B cell (primary cell): ENCODE data around the gene ABHD13. TPM values are rescaled to one million over a fixed set of nuclear protein-coding genes. Genes with fewer than 3 reads are reported as not detected.

Experiments used
- ATAC-seq: fragments of 200-7000 bp; cut with Tn5 transposase; one replicate; pipeline ENCODE4 v1.10.0; 2021; ENCODE audit warnings: low read depth, mild to moderate bottlenecking, moderate number of reproducible peaks, moderate library complexity
- CTCF ChIA-PET: fragments of 350-600 bp; sonication (Branson Sonifier 250); formaldehyde crosslinking; loops from one replicate; lab custom pipeline; 2021; ENCODE audit warnings: antibody characterized with exemption, inconsistent platforms; lab: Charles Lee
- POLR2A ChIA-PET: fragments of 350-600 bp; sonication (Branson Sonifier 250); formaldehyde crosslinking; loops from one replicate; lab custom pipeline; 2021; ENCODE audit warnings: antibody characterized with exemption; lab: Charles Lee
- DNase-seq: peaks from one replicate; pipeline ENCODE4 v3.0.0; 2013
- H2AFZ ChIP-seq: 2 replicates; pipeline ENCODE4 v1.6.1; 2012; ENCODE audit warnings: mild to moderate bottlenecking, low read depth, low read length; ENCODE audit not compliant: insufficient read depth, poor library complexity, severe bottlenecking
- H3K27ac ChIP-seq, 2 donors: 1 replicate in 1 of 2; 2 replicates in 1 of 2; pipeline ENCODE4 v1.5.1; 2012 to 2013; ENCODE audit warnings: low read length in 2 of 2, mild to moderate bottlenecking in 2 of 2, moderate library complexity in 1 of 2
- H3K27me3 ChIP-seq, 4 experiments: fragments of 200-600 bp in 1 of 4; sonication (generic) in 1 of 4; replicated peaks in 1 of 4; 1 replicate in 2 of 4; 2 replicates in 2 of 4; pipeline versions ENCODE4 v1.6.1 to v1.7.0; 2013 to 2016; ENCODE audit warnings: low read length in 3 of 4, mild to moderate bottlenecking in 2 of 4, mixed read lengths in 1 of 4, moderate library complexity in 1 of 4; ENCODE audit not compliant: insufficient read depth in 4 of 4, control insufficient read depth in 3 of 4; ENCODE audit errors: control extremely low read depth in 1 of 4
- H3K36me3 ChIP-seq, 2 experiments: replicated peaks in 1 of 2; 1 replicate in 1 of 2; 2 replicates in 1 of 2; pipeline versions ENCODE4 v1.6.1 to v1.7.1; 2013; ENCODE audit warnings: low read length in 1 of 2; ENCODE audit not compliant: insufficient read depth in 2 of 2, control insufficient read depth in 1 of 2; ENCODE audit errors: control extremely low read depth in 1 of 2, extremely low read depth in 1 of 2
- H3K4me1 ChIP-seq, 2 donors: fragments of 200-600 bp in 1 of 2; sonication (generic) in 1 of 2; 1 replicate in 1 of 2; 2 replicates in 1 of 2; pipeline versions ENCODE4 v1.5.1 to v1.6.1; 2013 to 2017; ENCODE audit warnings: low read length in 2 of 2; ENCODE audit not compliant: control insufficient read depth in 2 of 2, insufficient read depth in 2 of 2
- H3K4me2 ChIP-seq: replicated peaks from 2 replicates; pipeline ENCODE3; 2012; ENCODE audit warnings: mild to moderate bottlenecking, low read depth, low read length; ENCODE audit not compliant: poor library complexity, severe bottlenecking
- H3K4me3 ChIP-seq, 5 experiments: fragments of 200-600 bp in 1 of 5; sonication (generic) in 1 of 5; 1 replicate in 3 of 5; 2 replicates in 2 of 5; pipeline versions ENCODE4 v1.5.1 to v1.7.0; 2011 to 2016; ENCODE audit warnings: low read length in 4 of 5, mild to moderate bottlenecking in 4 of 5, low read depth in 2 of 5, control low read depth in 1 of 5, moderate library complexity in 1 of 5; ENCODE audit not compliant: insufficient read depth in 1 of 5; ENCODE audit errors: control extremely low read depth in 1 of 5, extremely low read depth in 1 of 5
- H3K79me2 ChIP-seq: fragments of 200-600 bp; sonication (generic); one replicate; pipeline ENCODE4 v1.6.0; 2016; ENCODE audit warnings: low read length; ENCODE audit not compliant: control insufficient read depth, insufficient read depth
- H3K9ac ChIP-seq: fragments of 200-600 bp; sonication (generic); 2 replicates; pipeline ENCODE4 v1.6.1; 2017; ENCODE audit warnings: mild to moderate bottlenecking, low read length, moderate library complexity
- H3K9me3 ChIP-seq, 3 donors: one replicate each; pipeline versions ENCODE4 v1.6.1 to v1.7.1; 2013; ENCODE audit warnings: low read length in 2 of 3; ENCODE audit not compliant: control insufficient read depth in 2 of 3, insufficient read depth in 1 of 3; ENCODE audit errors: control extremely low read depth in 1 of 3
- H4K20me1 ChIP-seq: 2 replicates; pipeline ENCODE4 v1.6.0; 2012; ENCODE audit warnings: mild to moderate bottlenecking, low read length; ENCODE audit not compliant: insufficient read depth, control insufficient read depth, poor library complexity, severe bottlenecking
- H3K27ac Mint-ChIP-seq: one replicate; pipeline ENCODE4 v1.8.0; 2021; ENCODE audit warnings: mixed read lengths
- H3K27me3 Mint-ChIP-seq: one replicate; pipeline ENCODE4 v1.8.0; 2021; ENCODE audit warnings: mixed read lengths
- H3K4me1 Mint-ChIP-seq: one replicate; pipeline ENCODE4 v1.8.0; 2021; ENCODE audit warnings: mixed read lengths
- H3K4me3 Mint-ChIP-seq: one replicate; pipeline ENCODE4 v1.8.0; 2021; ENCODE audit warnings: mixed read lengths
- H3K9me3 Mint-ChIP-seq: one replicate; pipeline ENCODE4 v1.8.0; 2022; ENCODE audit warnings: mixed read lengths; ENCODE audit not compliant: insufficient read depth
- CTCF ChIP-seq: fragments of 200-600 bp; IDR thresholded peaks from one replicate; pipeline ENCODE4 v1.8.0; 2022; ENCODE audit warnings: antibody characterized with exemption, mild to moderate bottlenecking
- EZH2 ChIP-seq: IDR thresholded peaks from 2 replicates; pipeline ENCODE4 v1.6.1; 2012; ENCODE audit warnings: borderline replicate concordance, low read depth, mild to moderate bottlenecking, moderate library complexity, low read length; ENCODE audit not compliant: insufficient read depth, poor library complexity, severe bottlenecking
- WGBS: methylation state at CpG from one replicate; pipeline ENCODE4 v1.1.5; 2013; ENCODE audit warnings: missing lambda C conversion rate; ENCODE audit not compliant: insufficient coverage; 5-methylcytosine and 5-hydroxymethylcytosine counted together
- intact Hi-C: fragments of 100-400 bp; cut with micrococcal nuclease; formaldehyde crosslinking; loops from one replicate; pipeline ENCODE4 v1.10.0; 2022
- polyA plus RNA-seq: library from polyadenylated mRNA; depleted of rRNA; stranded (reverse); fragments of >200 nt; gene quantifications from 2 replicates; pipeline ENCODE4 v1.2.3, GENCODE V29; 2012
- total RNA-seq, 2 donors: library from RNA; stranded (reverse); fragments of 120-200 nt in 1 of 2; gene quantifications; 1 replicate in 1 of 2; 2 replicates in 1 of 2; pipeline versions ENCODE4 v1.2.3 to v1.2.4, GENCODE V29; 2013 to 2022

The ABHD13 gene
- total and polyA plus RNA-seq, 2 donors (not counting 1 experiment from before 2014, with no cell fraction given), result 6.2 to 14.6 TPM

- TF ChIP-seq EZH2 (no peak), CTCF (no peak)
- H3K27ac ChIP-seq, result no peak overlapping the region
- H3K79me2 ChIP-seq, result no peaks in the 10 kb centered on the region
- 100% methylated on average over 3 of the region's 4 CpGs for WGBS
- H3K4me2 ChIP-seq, result no peak overlapping the region
- Mint-ChIP-seq H3K4me3 (no peak overlapping the region), H3K9me3 (peaks cover 8% of the 10 kb centered on the region), H3K4me1 (no peaks in the 10 kb centered on the region), H3K27ac (no peak overlapping the region), H3K27me3 (no peaks in the 10 kb centered on the region)
- no peak overlapping the region for H2AFZ ChIP-seq
- peaks cover 0 to 12% (median 9%) of the 10 kb centered on the region in 3 donors for H3K9me3 ChIP-seq
- no peaks in the 10 kb centered on the region for H3K27me3 ChIP-seq
- no peaks in the 10 kb centered on the region for H3K4me1 ChIP-seq
- no peak overlapping the region for H3K9ac ChIP-seq
- no peaks in the 10 kb centered on the region for H4K20me1 ChIP-seq
- intact Hi-C loops, result no loop called here
- no peak overlapping the region for H3K4me3 ChIP-seq
- no peaks in the 10 kb centered on the region for H3K36me3 ChIP-seq
- POLR2A ChIA-PET, result no interaction called here
- DNase-seq (no peak), ATAC-seq (no peak)
- CTCF ChIA-PET, result no interaction called here
Measured at GRCh38 chr13:108249150-108249549, 31.0 kb downstream of the ABHD13 start.

- intact Hi-C loops, result no loop called here
- no peak overlapping the region for H3K4me2 ChIP-seq
- H3K9ac ChIP-seq, result no peak overlapping the region
- H3K4me3 ChIP-seq, result no peak overlapping the region
- ATAC-seq (no peak), DNase-seq (no peak)
- H3K27me3 Mint-ChIP-seq, result no peaks in the 10 kb centered on the region
- H3K9me3 Mint-ChIP-seq, result no peaks in the 10 kb centered on the region
- no peak overlapping the region for H3K27ac Mint-ChIP-seq
- H3K27me3 ChIP-seq, result no peaks in the 10 kb centered on the region
- H3K4me3 Mint-ChIP-seq, result no peak overlapping the region
- no peaks in the 10 kb centered on the region for H3K79me2 ChIP-seq
- no peaks in the 10 kb centered on the region for H4K20me1 ChIP-seq
- CTCF ChIA-PET, result no interaction called here
- H3K4me1 Mint-ChIP-seq, result no peaks in the 10 kb centered on the region
- H3K9me3 ChIP-seq, result no peaks in the 10 kb centered on the region
- no peaks in the 10 kb centered on the region for H3K4me1 ChIP-seq
- no CpG with 5 or more reads among the region's 2 CpGs for WGBS
- POLR2A ChIA-PET, result no interaction called here
- no peak overlapping the region for H2AFZ ChIP-seq
- peaks cover 0 to 2% of the 10 kb centered on the region in 2 experiments for H3K36me3 ChIP-seq
- H3K27ac ChIP-seq, result no peak overlapping the region
- TF ChIP-seq CTCF (no peak), EZH2 (no peak)
Measured at GRCh38 chr13:108257248-108257647, 39.1 kb downstream of the ABHD13 start.
